ENCODE data around the gene MRPS6.

DNA sequence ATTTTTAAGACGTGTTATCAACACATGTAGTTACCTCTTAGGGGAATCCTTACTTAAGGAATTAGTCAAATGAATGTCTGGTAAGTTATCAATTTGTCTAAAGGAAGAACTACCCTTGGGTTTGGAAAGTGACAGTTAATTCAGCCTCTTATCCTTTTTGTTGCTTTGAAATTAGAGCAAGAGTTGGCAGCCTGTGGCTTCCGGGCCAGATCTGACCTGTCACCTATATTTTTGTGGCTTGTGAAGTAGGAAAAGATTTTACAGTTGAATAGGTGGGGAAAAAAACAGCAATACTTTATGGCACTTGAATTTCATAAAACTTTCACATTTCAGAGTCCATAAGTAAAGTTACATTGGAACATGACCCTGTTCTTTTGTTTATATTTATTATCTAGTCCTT lies 5.5 kb downstream of the MRPS6 start:
- TF ChIP-seq, protein P1, sequence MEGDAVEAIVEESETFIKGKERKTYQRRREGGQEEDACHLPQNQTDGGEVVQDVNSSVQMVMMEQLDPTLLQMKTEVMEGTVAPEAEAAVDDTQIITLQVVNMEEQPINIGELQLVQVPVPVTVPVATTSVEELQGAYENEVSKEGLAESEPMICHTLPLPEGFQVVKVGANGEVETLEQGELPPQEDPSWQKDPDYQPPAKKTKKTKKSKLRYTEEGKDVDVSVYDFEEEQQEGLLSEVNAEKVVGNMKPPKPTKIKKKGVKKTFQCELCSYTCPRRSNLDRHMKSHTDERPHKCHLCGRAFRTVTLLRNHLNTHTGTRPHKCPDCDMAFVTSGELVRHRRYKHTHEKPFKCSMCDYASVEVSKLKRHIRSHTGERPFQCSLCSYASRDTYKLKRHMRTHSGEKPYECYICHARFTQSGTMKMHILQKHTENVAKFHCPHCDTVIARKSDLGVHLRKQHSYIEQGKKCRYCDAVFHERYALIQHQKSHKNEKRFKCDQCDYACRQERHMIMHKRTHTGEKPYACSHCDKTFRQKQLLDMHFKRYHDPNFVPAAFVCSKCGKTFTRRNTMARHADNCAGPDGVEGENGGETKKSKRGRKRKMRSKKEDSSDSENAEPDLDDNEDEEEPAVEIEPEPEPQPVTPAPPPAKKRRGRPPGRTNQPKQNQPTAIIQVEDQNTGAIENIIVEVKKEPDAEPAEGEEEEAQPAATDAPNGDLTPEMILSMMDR (IDR thresholded peaks at IDR 0.05 in 4 of 5, conservative IDR thresholded peaks at IDR 0.05 in 1 of 5) = no peak
- no peak for TF ChIP-seq POLR2A (IDR thresholded peaks at IDR 0.05)

Measured in gastrocnemius medialis (tissue), 4 donors.